HepG2 (cell line): ENCODE results near the gene CCDC82. TPM values are rescaled to one million over a fixed set of nuclear protein-coding genes. Genes with fewer than 3 reads are reported as not detected.

Experiments used
- ATAC-seq: fragments of 200-7000 bp; cut with Tn5 transposase; 3 replicates; pipeline ENCODE4 v1.9.1; 2020; ENCODE audit warnings: mild to moderate bottlenecking, moderate library complexity
- BruUV-seq: library from RNA; stranded (reverse); fragments of 400-500 nt; replicated peaks from 2 replicates; lab custom pipeline; 2021; lab: Mats Ljungman, UMichigan
- CTCF ChIA-PET: fragments of 300-600 bp; formaldehyde crosslinking; extraction: SDS; loops from one replicate; lab custom pipeline; 2021; ENCODE audit warnings: low total read pairs, inconsistent platforms, low intra/inter-chr PET ratio; lab: Yijun Ruan, JAX
- POLR2A ChIA-PET: fragments of 350-600 bp; sonication (Branson Sonifier 250); formaldehyde crosslinking; loops from one replicate; lab custom pipeline; 2020; ENCODE audit warnings: antibody characterized with exemption, inconsistent platforms; lab: Yijun Ruan, JAX
- DNase-seq: peaks from one replicate; pipeline ENCODE4 v3.0.0-alpha.2; 2015; ENCODE audit warnings: low spot score
- FAIRE-seq: peaks from 3 replicates; lab custom pipeline; 2011; peaks lifted over from hg19 to GRCh38; lab: Jason Lieb, UNC
- H2AFZ ChIP-seq: one replicate; pipeline ENCODE4 v1.6.1; 2011; ENCODE audit warnings: low read length, inconsistent platforms
- H3K27ac ChIP-seq: fragments of 300-600 bp; 3 replicates; pipeline ENCODE4 v1.8.0; 2011; ENCODE audit warnings: mixed run types, mild to moderate bottlenecking, mixed read lengths, low read length, inconsistent platforms; ENCODE audit not compliant: insufficient read depth; ENCODE audit errors: extremely low read length
- H3K27me3 ChIP-seq, 2 experiments: fragments of 200-600 bp in 1 of 2; 2 replicates in 1 of 2; 3 replicates in 1 of 2; pipeline versions ENCODE4 v1.6.0 to v1.8.0; 2011; ENCODE audit warnings: low read length in 2 of 2, mild to moderate bottlenecking in 2 of 2, moderate library complexity in 2 of 2, inconsistent platforms in 1 of 2; ENCODE audit not compliant: insufficient read depth in 2 of 2, control insufficient read depth in 1 of 2
- H3K36me3 ChIP-seq, 2 experiments: fragments of 200-600 bp in 1 of 2; replicated peaks in 1 of 2; 2 replicates in 1 of 2; 3 replicates in 1 of 2; pipeline versions ENCODE4 v1.5.1 to v1.8.0; 2011; ENCODE audit warnings: low read length in 2 of 2, inconsistent platforms in 1 of 2; ENCODE audit not compliant: insufficient read depth in 2 of 2, control insufficient read depth in 1 of 2
- H3K4me1 ChIP-seq: 2 replicates; pipeline ENCODE4 v1.5.1; 2012; ENCODE audit warnings: low read length, inconsistent platforms; ENCODE audit not compliant: insufficient read depth
- H3K4me2 ChIP-seq: 2 replicates; pipeline ENCODE4 v1.6.0; 2011; ENCODE audit warnings: low read depth, low read length, inconsistent platforms
- H3K4me3 ChIP-seq, 3 experiments: fragments of 200-600 bp in 1 of 3; sonication (generic), shearing (Covaris generic) in 1 of 3; replicated peaks in 1 of 3; 2 replicates each; pipeline ENCODE4 v1.5.1; 2011 to 2016; ENCODE audit warnings: low read length in 3 of 3, inconsistent platforms in 2 of 3, low read depth in 2 of 3, mild to moderate bottlenecking in 2 of 3, control low read depth in 1 of 3, mixed read lengths in 1 of 3; ENCODE audit not compliant: insufficient read depth in 1 of 3
- H3K79me2 ChIP-seq: one replicate; pipeline ENCODE4 v1.6.1; 2011; ENCODE audit warnings: low read length, inconsistent platforms; ENCODE audit not compliant: insufficient read depth
- H3K9ac ChIP-seq: 2 replicates; pipeline ENCODE4 v1.6.0; 2011; ENCODE audit warnings: mild to moderate bottlenecking, low read depth, low read length, inconsistent platforms; ENCODE audit not compliant: insufficient read depth
- H3K9me3 ChIP-seq: 2 replicates; pipeline ENCODE4 v1.5.1; 2012; ENCODE audit warnings: mild to moderate bottlenecking, low read length
- H4K20me1 ChIP-seq: 2 replicates; pipeline ENCODE4 v1.6.0; 2011; ENCODE audit warnings: inconsistent platforms, mild to moderate bottlenecking, low read length, moderate library complexity; ENCODE audit not compliant: insufficient read depth
- ONECUT2 ChIP-seq: sonication (generic); formaldehyde crosslinking; IDR thresholded peaks from 2 replicates; pipeline ENCODE4 v1.4.0; 2020; ENCODE audit warnings: missing genetic modification reagents
- PHF5A ChIP-seq: IDR thresholded peaks from one replicate; pipeline ENCODE4 v1.6.1; 2018; ENCODE audit warnings: low read depth, missing genetic modification reagents; ENCODE audit not compliant: unreplicated experiment
- REST ChIP-seq, 2 experiments: IDR thresholded peaks; 2 replicates each; pipeline ENCODE4 v1.6.1; 2011 to 2012; ENCODE audit warnings: low read length in 2 of 2, borderline replicate concordance in 1 of 2, low read depth in 1 of 2, mild to moderate bottlenecking in 1 of 2, moderate library complexity in 1 of 2
- TEAD2 ChIP-seq: sonication (generic); formaldehyde crosslinking; IDR thresholded peaks from 2 replicates; pipeline ENCODE4 v1.9.0; 2021; ENCODE audit warnings: missing genetic modification reagents
- ZNF333 ChIP-seq: sonication (generic); formaldehyde crosslinking; IDR thresholded peaks from 2 replicates; pipeline ENCODE4 v1.4.0; 2020; ENCODE audit warnings: mild to moderate bottlenecking, missing genetic modification reagents, borderline replicate concordance
- WGBS: methylation state at CpG from one replicate; pipeline ENCODE4 v1.1.6; 2017; ENCODE audit warnings: low lambda C conversion rate; 5-methylcytosine and 5-hydroxymethylcytosine counted together
- in situ Hi-C: cut with HindIII; loops from 2 replicates; pipeline ENCODE4 v1.10.0; 2017; ENCODE audit warnings: low pct_unique_long_range_greater_than_20kb; ENCODE audit not compliant: extremely low pct_ligation_motif_present
- intact Hi-C: fragments of 100-400 bp; cut with micrococcal nuclease; formaldehyde crosslinking; loops from one replicate; pipeline ENCODE4 v1.10.0; 2022; ENCODE audit not compliant: unreplicated experiment
- polyA plus RNA-seq, 8 experiments: library from polyadenylated mRNA; depleted of rRNA in 3 of 8; stranded (reverse) in 7 of 8; unstranded in 1 of 8; fragments of >200 nt; fragmentation: Illumina TruSeq in 4 of 8; extraction: Trizol in 4 of 8; gene quantifications; 2 replicates each; pipeline versions ENCODE4 v1.2.1 to v1.2.3, GENCODE V29; 2011 to 2016; ENCODE audit warnings: low read depth in 4 of 8, missing spikeins in 1 of 8, mixed read lengths in 1 of 8; ENCODE audit not compliant: insufficient read depth in 1 of 8
- total RNA-seq, 5 experiments: library from RNA; depleted of rRNA; stranded (reverse); fragments of >200 nt; fragmentation: Illumina TruSeq; extraction: Trizol; gene quantifications; 2 replicates each; pipeline ENCODE4 v1.2.3, GENCODE V29; 2016; ENCODE audit warnings: low read depth in 1 of 5
- TF ChIP-seq, protein P1 (sequence below): sonication (generic); formaldehyde crosslinking; IDR thresholded peaks from 2 replicates; pipeline ENCODE4 v1.5.0; 2020; ENCODE audit warnings: mild to moderate bottlenecking, missing genetic modification reagents, borderline replicate concordance
- TF ChIP-seq, protein P2 (sequence below), 2 experiments: sonication (generic) in 1 of 2; formaldehyde crosslinking in 1 of 2; IDR thresholded peaks; 2 replicates each; pipeline versions ENCODE4 v1.4.0 to v1.6.1; 2016 to 2020; ENCODE audit warnings: borderline replicate concordance in 1 of 2, low read depth in 1 of 2, mild to moderate bottlenecking in 1 of 2, missing genetic modification reagents in 1 of 2

CCDC82 gene
- total and polyA plus RNA-seq, 2 of the 13 experiments (the other 11 are each of a cell fraction or from before 2014, with no cell fraction given), result 19.7 to 25.7 TPM

- intact Hi-C loops, result no loop called here
- Histone ChIP-seq H3K4me3 (no peak overlapping the region), H4K20me1 (peaks cover 15% of the 10 kb centered on the region), H3K4me1 (peaks cover 22% of the 10 kb centered on the region), H3K36me3 (peaks cover 3 to 4% of the 10 kb centered on the region in 2 experiments; a peak in 1 of 5 replicates), H2AFZ (no peak overlapping the region), H3K4me2 (no peak overlapping the region), H3K27ac (no peak overlapping the region), H3K27me3 (no peaks in the 10 kb centered on the region), H3K9me3 (no peaks in the 10 kb centered on the region), H3K79me2 (peaks cover 51% of the 10 kb centered on the region), H3K9ac (no peak overlapping the region)
- CTCF ChIA-PET, result no interaction called here
- DNase-seq (no peak), FAIRE-seq (no peak), ATAC-seq (no peak)
- whole genome bisulfite sequencing, result 94% methylated on average over 3 of the region's 3 CpGs
- BruUV-seq, result no TSS peak
- POLR2A ChIA-PET, result no interaction called here
- in situ Hi-C loops, result no loop called here
- TF ChIP-seq REST (IDR thresholded peaks at IDR 0.05; ENCODE audit: borderline replicate concordance in 1 of 2, low read depth in 1 of 2, low read length in 2 of 2) (no peak), TEAD2 (CRISPR knock-in tag) (no peak), ONECUT2 (CRISPR knock-in tag) (no peak), PHF5A (CRISPR knock-in tag) (no peak), ZNF333 (CRISPR knock-in tag) (no peak)
- TF ChIP-seq, protein P1, sequence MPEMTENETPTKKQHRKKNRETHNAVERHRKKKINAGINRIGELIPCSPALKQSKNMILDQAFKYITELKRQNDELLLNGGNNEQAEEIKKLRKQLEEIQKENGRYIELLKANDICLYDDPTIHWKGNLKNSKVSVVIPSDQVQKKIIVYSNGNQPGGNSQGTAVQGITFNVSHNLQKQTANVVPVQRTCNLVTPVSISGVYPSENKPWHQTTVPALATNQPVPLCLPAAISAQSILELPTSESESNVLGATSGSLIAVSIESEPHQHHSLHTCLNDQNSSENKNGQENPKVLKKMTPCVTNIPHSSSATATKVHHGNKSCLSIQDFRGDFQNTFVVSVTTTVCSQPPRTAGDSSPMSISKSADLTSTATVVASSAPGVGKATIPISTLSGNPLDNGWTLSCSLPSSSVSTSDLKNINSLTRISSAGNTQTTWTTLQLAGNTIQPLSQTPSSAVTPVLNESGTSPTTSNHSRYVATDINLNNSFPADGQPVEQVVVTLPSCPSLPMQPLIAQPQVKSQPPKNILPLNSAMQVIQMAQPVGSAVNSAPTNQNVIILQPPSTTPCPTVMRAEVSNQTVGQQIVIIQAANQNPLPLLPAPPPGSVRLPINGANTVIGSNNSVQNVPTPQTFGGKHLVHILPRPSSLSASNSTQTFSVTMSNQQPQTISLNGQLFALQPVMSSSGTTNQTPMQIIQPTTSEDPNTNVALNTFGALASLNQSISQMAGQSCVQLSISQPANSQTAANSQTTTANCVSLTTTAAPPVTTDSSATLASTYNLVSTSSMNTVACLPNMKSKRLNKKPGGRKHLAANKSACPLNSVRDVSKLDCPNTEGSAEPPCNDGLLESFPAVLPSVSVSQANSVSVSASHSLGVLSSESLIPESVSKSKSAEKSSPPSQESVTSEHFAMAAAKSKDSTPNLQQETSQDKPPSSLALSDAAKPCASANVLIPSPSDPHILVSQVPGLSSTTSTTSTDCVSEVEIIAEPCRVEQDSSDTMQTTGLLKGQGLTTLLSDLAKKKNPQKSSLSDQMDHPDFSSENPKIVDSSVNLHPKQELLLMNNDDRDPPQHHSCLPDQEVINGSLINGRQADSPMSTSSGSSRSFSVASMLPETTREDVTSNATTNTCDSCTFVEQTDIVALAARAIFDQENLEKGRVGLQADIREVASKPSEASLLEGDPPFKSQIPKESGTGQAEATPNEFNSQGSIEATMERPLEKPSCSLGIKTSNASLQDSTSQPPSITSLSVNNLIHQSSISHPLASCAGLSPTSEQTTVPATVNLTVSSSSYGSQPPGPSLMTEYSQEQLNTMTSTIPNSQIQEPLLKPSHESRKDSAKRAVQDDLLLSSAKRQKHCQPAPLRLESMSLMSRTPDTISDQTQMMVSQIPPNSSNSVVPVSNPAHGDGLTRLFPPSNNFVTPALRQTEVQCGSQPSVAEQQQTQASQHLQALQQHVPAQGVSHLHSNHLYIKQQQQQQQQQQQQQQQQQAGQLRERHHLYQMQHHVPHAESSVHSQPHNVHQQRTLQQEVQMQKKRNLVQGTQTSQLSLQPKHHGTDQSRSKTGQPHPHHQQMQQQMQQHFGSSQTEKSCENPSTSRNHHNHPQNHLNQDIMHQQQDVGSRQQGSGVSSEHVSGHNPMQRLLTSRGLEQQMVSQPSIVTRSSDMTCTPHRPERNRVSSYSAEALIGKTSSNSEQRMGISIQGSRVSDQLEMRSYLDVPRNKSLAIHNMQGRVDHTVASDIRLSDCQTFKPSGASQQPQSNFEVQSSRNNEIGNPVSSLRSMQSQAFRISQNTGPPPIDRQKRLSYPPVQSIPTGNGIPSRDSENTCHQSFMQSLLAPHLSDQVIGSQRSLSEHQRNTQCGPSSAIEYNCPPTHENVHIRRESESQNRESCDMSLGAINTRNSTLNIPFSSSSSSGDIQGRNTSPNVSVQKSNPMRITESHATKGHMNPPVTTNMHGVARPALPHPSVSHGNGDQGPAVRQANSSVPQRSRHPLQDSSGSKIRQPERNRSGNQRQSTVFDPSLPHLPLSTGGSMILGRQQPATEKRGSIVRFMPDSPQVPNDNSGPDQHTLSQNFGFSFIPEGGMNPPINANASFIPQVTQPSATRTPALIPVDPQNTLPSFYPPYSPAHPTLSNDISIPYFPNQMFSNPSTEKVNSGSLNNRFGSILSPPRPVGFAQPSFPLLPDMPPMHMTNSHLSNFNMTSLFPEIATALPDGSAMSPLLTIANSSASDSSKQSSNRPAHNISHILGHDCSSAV (CRISPR knock-in tag), result no peak
- TF ChIP-seq, protein P2, sequence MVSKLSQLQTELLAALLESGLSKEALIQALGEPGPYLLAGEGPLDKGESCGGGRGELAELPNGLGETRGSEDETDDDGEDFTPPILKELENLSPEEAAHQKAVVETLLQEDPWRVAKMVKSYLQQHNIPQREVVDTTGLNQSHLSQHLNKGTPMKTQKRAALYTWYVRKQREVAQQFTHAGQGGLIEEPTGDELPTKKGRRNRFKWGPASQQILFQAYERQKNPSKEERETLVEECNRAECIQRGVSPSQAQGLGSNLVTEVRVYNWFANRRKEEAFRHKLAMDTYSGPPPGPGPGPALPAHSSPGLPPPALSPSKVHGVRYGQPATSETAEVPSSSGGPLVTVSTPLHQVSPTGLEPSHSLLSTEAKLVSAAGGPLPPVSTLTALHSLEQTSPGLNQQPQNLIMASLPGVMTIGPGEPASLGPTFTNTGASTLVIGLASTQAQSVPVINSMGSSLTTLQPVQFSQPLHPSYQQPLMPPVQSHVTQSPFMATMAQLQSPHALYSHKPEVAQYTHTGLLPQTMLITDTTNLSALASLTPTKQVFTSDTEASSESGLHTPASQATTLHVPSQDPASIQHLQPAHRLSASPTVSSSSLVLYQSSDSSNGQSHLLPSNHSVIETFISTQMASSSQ (IDR thresholded peaks at IDR 0.05; ENCODE audit: low read depth), result no peak
- TF ChIP-seq, protein P2 (CRISPR knock-in tag; IDR thresholded peaks at IDR 0.05; ENCODE audit: borderline replicate concordance), result no peak
Measured at GRCh38 chr11:96303980-96304379, 85.7 kb downstream of the CCDC82 start.
